ENCODE results near the gene ZNF577. TPM values are rescaled to one million over a fixed set of nuclear protein-coding genes. Genes with fewer than 3 reads are reported as not detected.

ZNF577 gene
- total and polyA plus RNA-seq, 2 of the 4 experiments (the other 2 are of a cell fraction), result 2.9 to 5.8 TPM

GRCh38 chr19:51891193-51891747 lies 3.5 kb upstream of the ZNF577 start:
- H3K79me1 ChIP-seq (ENCODE audit: low read depth in 1 of 2, low read length in 2 of 2), result peaks cover under 1 to 5% of the 10 kb centered on the region in 2 experiments; a peak in 2 of 4 replicates
- H4K20me1 ChIP-seq (ENCODE audit: insufficient read depth, low read length), result no peaks in the 10 kb centered on the region
- ChIA-PET CTCF (no interaction called here), POLR2A (ENCODE audit: unreplicated experiment) (no interaction called here)
- TSS peak; percentile 67 for BruUV-seq (replicated peaks)
- H2BK15ac ChIP-seq (ENCODE audit: low read depth, low read length), result no peak overlapping the region
- H3K4me1 ChIP-seq (ENCODE audit: control insufficient read depth, insufficient read depth, low read length), result no peaks in the 10 kb centered on the region
- no peak overlapping the region for H4K5ac ChIP-seq (ENCODE audit: low read depth, low read length)
- no peak for ATAC-seq (ENCODE audit: low read depth)
- H4K91ac ChIP-seq (ENCODE audit: insufficient read depth, low read depth, low read length), result no peak overlapping the region
- WGBS, 2 experiments (ENCODE audit: extremely low coverage in 2 of 2, insufficient read length in 1 of 2), result 100% methylated on average over 3 of the region's 10 CpGs; no CpG with 5 or more reads in 1 of the 2 experiments
- no peak overlapping the region for H3K4me3 ChIP-seq (ENCODE audit: insufficient read depth, low read depth, low read length)
- no peak for DNase-seq
- H2AK9ac ChIP-seq (replicated peaks; ENCODE audit: low read depth, low read length, poor library complexity), result no peak overlapping the region
- H3K4me2 ChIP-seq (ENCODE audit: low read depth, low read length), result no peak overlapping the region
- peaks cover 24% of the 10 kb centered on the region for H3K9me3 ChIP-seq (ENCODE audit: control insufficient read depth, insufficient read depth, low read length)
- no peak overlapping the region for H3K23ac ChIP-seq (ENCODE audit: low read depth, low read length)
- no peak overlapping the region for H2AK5ac ChIP-seq (ENCODE audit: low read depth, low read length)
- dilution Hi-C loops (cut with HindIII; ENCODE audit: low sequenced_read_pairs, unreplicated experiment) (no loop called here), intact Hi-C loops (cut with micrococcal nuclease) (no loop called here), in situ Hi-C loops (cut with MboI; ENCODE audit: low sequenced_read_pairs) (no loop called here)
- H2BK5ac ChIP-seq (ENCODE audit: low read depth, low read length, poor library complexity, severe bottlenecking), result no peak overlapping the region
- no peak overlapping the region for H3K9ac ChIP-seq (ENCODE audit: low read depth, low read length)
- no peak overlapping the region for H2AFZ ChIP-seq (replicated peaks; ENCODE audit: low read length, poor library complexity)
- H3K18ac ChIP-seq (ENCODE audit: low read depth, low read length), result no peak overlapping the region
- H4K8ac ChIP-seq (ENCODE audit: low read depth in 2 of 2, low read length in 2 of 2), result no peak overlapping the region
- H3K4ac ChIP-seq (ENCODE audit: low read depth, low read length), result no peak overlapping the region
- H3K36me3 ChIP-seq (ENCODE audit: control insufficient read depth, insufficient read depth, low read length), result peaks cover 36% of the 10 kb centered on the region
- H2BK20ac ChIP-seq (ENCODE audit: low read depth, low read length), result no peak overlapping the region
- TF ChIP-seq RAD21 (IDR thresholded peaks at IDR 0.05; ENCODE audit: low read length), result no peak
- no peak for TF ChIP-seq BHLHE40 (IDR thresholded peaks at IDR 0.05; ENCODE audit: low read depth, low read length)
- TF ChIP-seq MAZ (IDR thresholded peaks at IDR 0.05; ENCODE audit: borderline replicate concordance, low read depth, low read length), result no peak
- H3K56ac ChIP-seq (ENCODE audit: extremely low read depth, insufficient read depth, low read length), result no peak overlapping the region
- no peaks in the 10 kb centered on the region for H3K9me1 ChIP-seq (ENCODE audit: insufficient read depth, low read length)
- no peak overlapping the region for H3K14ac ChIP-seq (replicated peaks; ENCODE audit: low read depth, low read length)
- H3K27me3 ChIP-seq (ENCODE audit: control insufficient read depth, insufficient read depth, low read length), result no peaks in the 10 kb centered on the region
- H2BK120ac ChIP-seq (ENCODE audit: low read depth, low read length), result no peak overlapping the region
- H3K27ac ChIP-seq (ENCODE audit: insufficient read depth, low read length), result no peak overlapping the region

All from IMR-90 (cell line).